GM19452 (cell line): ENCODE data around the gene UBE2D3.

Experiments
- ATAC-seq: cut with Tn5 transposase; IDR thresholded peaks from one replicate; pipeline ENCODE4 v1.9.1; 2021; ENCODE audit not compliant: unreplicated experiment

Gene UBE2D3

GRCh38 chr4:102792361-102792936 is 34.9 kb downstream of the UBE2D3 start:
- ATAC-seq: no peak

- no peak for ATAC-seq
Measured at GRCh38 chr4:102791318-102791835, 36.0 kb downstream of the UBE2D3 start.

GRCh38 chr4:102789317-102789717 is 38.0 kb downstream of the UBE2D3 start:
- ATAC-seq: no peak

GRCh38 chr4:102787944-102788343 is 39.4 kb downstream of the UBE2D3 start:
- ATAC-seq: no peak

GRCh38 chr4:102787096-102787881 is 40.1 kb downstream of the UBE2D3 start:
- ATAC-seq: no peak

GRCh38 chr4:102786279-102786678 is 41.1 kb downstream of the UBE2D3 start:
- no peak for ATAC-seq

- no peak for ATAC-seq
Measured at GRCh38 chr4:102783006-102783405, 44.3 kb downstream of the UBE2D3 start.

GRCh38 chr4:102781570-102781969 is 45.8 kb downstream of the UBE2D3 start:
- ATAC-seq: no peak

GRCh38 chr4:102780476-102781144 is 46.7 kb downstream of the UBE2D3 start:
- ATAC-seq: no peak

- ATAC-seq: no peak
Measured at GRCh38 chr4:102779204-102779603, 48.1 kb downstream of the UBE2D3 start.

GRCh38 chr4:102778720-102779119 is 48.6 kb downstream of the UBE2D3 start:
- ATAC-seq: no peak

GRCh38 chr4:102775805-102776204 is 51.5 kb downstream of the UBE2D3 start:
- ATAC-seq: no peak

- ATAC-seq: no peak
Measured at GRCh38 chr4:102774254-102774653, 53.1 kb downstream of the UBE2D3 start.

- no peak for ATAC-seq
Measured at GRCh38 chr4:102772738-102773340, 54.5 kb downstream of the UBE2D3 start.

- no peak for ATAC-seq
Measured at GRCh38 chr4:102764901-102765300, 62.5 kb downstream of the UBE2D3 start.

GRCh38 chr4:102761906-102762305 is 65.4 kb downstream of the UBE2D3 start:
- ATAC-seq: no peak

GRCh38 chr4:102761296-102761701 is 66.1 kb downstream of the UBE2D3 start:
- ATAC-seq: no peak

- peak; percentile 94 for ATAC-seq
Measured at GRCh38 chr4:102760645-102761295, 66.6 kb downstream of the UBE2D3 start, which contains the start of gene MANBA. Gene MANBA, minus strand, starts transcription at chr4:102760968. Its CDS starts 74 bp downstream, at chr4:102760894.

GRCh38 chr4:102759831-102760644 is 67.3 kb downstream of the UBE2D3 start:
- peak; percentile 50 for ATAC-seq
